22Rv1 (cell line): Measurements from ENCODE around the gene ARHGAP10.

Experiments used
- H3K27ac ChIP-seq: fragments of 450-650 bp; 2 replicates; pipeline ENCODE4 v1.5.1; 2017
- CTCF ChIP-seq: fragments of 450-650 bp; IDR thresholded peaks from 2 replicates; pipeline ENCODE4 v1.5.1; 2017; ENCODE audit warnings: mild to moderate bottlenecking
- ZFX ChIP-seq: fragments of 450-650 bp; IDR thresholded peaks from 2 replicates; pipeline ENCODE4 v1.6.1; 2017; ENCODE audit warnings: antibody characterized with exemption, borderline replicate concordance

The ARHGAP10 gene

GRCh38 chr4:147844781-147845180, 112.9 kb downstream of the ARHGAP10 start:
- TF ChIP-seq CTCF, result no peak
- no peak for TF ChIP-seq ZFX
- no peak overlapping the region for H3K27ac ChIP-seq

- no peak for TF ChIP-seq CTCF
- no peak for TF ChIP-seq ZFX
- H3K27ac ChIP-seq, result no peak overlapping the region
These were observed 114.6 kb downstream of the ARHGAP10 start for GRCh38 chr4:147846318-147847155.

GRCh38 chr4:147847751-147848590, 116.1 kb downstream of the ARHGAP10 start:
- H3K27ac ChIP-seq, result no peak overlapping the region
- TF ChIP-seq CTCF, result no peak
- TF ChIP-seq ZFX, result no peak

GRCh38 chr4:147848634-147849033, 116.7 kb downstream of the ARHGAP10 start:
- no peak overlapping the region for H3K27ac ChIP-seq
- TF ChIP-seq ZFX, result no peak
- no peak for TF ChIP-seq CTCF

GRCh38 chr4:147851135-147851534, 119.2 kb downstream of the ARHGAP10 start:
- no peak overlapping the region for H3K27ac ChIP-seq
- TF ChIP-seq CTCF (no peak), ZFX (no peak)

- H3K27ac ChIP-seq, result no peak overlapping the region
- TF ChIP-seq ZFX (no peak), CTCF (no peak)
These were observed 121.8 kb downstream of the ARHGAP10 start for GRCh38 chr4:147853706-147854105.

GRCh38 chr4:147854154-147854553, 122.3 kb downstream of the ARHGAP10 start:
- TF ChIP-seq ZFX (no peak), CTCF (no peak)
- no peak overlapping the region for H3K27ac ChIP-seq
